HG03460 (cell line): ENCODE results near the gene MAPK1.

Experiments
- ATAC-seq: cut with Tn5 transposase; IDR thresholded peaks from one replicate; pipeline ENCODE4 v1.9.1; 2021; ENCODE audit not compliant: unreplicated experiment

MAPK1 gene

DNA sequence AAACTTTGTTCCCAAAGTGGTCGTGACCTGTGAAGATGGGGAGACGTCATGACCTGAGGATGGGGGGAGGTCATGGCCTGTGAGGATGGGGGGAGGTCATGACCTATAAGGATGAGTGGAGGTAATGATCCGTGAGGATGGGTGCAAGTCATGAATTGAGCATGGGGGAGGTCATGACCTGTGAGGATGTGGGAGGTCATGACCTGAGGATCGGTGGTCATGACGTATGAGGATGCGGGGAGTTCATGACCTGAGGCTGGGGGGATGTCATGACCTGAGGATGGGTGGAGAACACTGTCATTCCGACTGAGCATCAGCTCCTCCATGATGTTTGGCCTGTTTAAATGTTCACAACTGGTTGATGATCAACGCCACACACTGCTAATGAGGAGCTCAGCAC, 157.8 kb downstream of the MAPK1 start:
- no peak for ATAC-seq

GRCh38 chr22:21708960-21709359, 158.5 kb downstream of the MAPK1 start:
- no peak for ATAC-seq

DNA sequence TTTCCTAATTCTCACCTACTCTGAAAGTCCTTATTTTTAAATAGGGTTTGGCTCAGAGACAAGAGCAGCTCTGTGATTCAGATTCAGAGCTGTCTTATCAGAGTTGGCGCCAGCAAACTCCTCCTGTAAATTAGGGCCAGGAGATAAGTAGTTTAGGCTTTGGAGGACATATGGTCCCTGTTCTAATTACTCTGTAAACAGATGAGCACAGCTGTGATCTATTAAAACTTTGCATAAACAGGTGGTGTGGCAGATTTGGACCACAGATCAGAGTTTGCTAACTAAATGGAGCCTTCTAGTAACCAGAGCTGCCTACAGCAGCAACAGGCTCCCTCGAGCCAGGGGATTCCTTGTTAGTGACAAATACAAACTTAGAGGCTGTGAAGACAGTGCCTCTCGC, 159.8 kb downstream of the MAPK1 start:
- ATAC-seq = no peak
